ENCODE results near the gene ERI2. TPM values are rescaled to one million over a fixed set of nuclear protein-coding genes. Genes with fewer than 3 reads are reported as not detected.

ERI2 gene
- total and polyA plus RNA-seq, 12 donors, result 3.2 to 13.6 (median 11.6) TPM

DNA sequence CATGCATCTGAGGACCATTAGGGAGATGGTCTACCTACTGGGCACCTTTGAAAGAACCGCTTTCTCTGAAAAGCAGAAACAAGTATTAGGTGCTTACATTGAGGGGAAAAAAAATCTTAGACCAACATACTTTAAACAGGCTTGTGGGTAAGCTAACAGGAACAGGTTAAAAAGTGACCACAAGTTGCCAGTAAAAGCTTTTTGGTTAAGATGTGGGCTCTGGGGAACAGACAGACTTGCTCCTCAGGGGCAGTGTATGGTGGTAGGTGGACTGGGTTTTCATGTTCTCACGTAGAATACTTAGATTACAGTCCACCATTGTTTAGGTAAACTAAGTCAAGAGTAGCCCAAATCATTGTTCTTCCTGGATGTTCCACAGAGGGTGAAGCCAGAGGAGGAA is 41.3 kb upstream of the ERI2 start:
- no peaks in the 10 kb centered on the region for H3K9me3 ChIP-seq
- intact Hi-C loops (cut with DNase I), result loop anchor here in 4 of 10 donors (2.0 to 10.0 kb wide), 5 partner anchors 45 to 255 kb away; no protein-coding TSS in a partner anchor
- TF ChIP-seq CTCF (IDR thresholded peaks at IDR 0.05), result no peak
- peaks cover 12 to 55% (median 39%) of the 10 kb centered on the region in 9 donors for H3K4me1 ChIP-seq
- 70 to 91% methylated on average over 2 of the region's 2 CpGs for WGBS, 2 donors
- H3K27ac ChIP-seq, result no peak overlapping the region
- H3K4me3 ChIP-seq, result no peak overlapping the region
- no peaks in the 10 kb centered on the region for H3K27me3 ChIP-seq
- DNase-seq, result no peak
- ATAC-seq, result no peak
- H3K36me3 ChIP-seq, result peaks cover 0 to 29% (median 0%) of the 10 kb centered on the region in 9 donors

DNA sequence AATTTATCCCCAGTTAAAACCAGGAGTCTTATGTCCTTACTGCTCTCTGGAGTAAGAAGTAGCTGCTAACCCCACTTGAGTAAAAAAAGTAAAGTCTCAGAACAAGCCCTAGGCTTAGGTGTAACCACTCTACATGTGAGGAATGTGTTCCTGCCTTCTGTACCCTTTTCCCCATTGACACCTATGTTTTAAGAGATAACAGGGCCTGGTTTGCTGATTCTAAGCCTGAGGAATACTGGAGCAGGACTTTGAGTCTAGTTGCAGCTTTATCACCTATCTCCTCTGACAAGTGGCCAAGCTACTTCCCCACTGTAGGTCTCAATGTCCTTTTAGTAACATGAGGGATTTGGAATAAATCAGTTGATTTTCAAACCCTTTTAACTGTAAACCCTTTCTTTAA is 40.3 kb upstream of the ERI2 start:
- no peak for ATAC-seq
- no peak for DNase-seq
- Histone ChIP-seq H3K4me1 (peaks cover 10 to 45% (median 29%) of the 10 kb centered on the region in 9 donors), H3K36me3 (peaks cover 0 to 31% (median 0%) of the 10 kb centered on the region in 9 donors), H3K4me3 (no peak overlapping the region), H3K27ac (peak overlapping the region in 2 of 10 donors; percentile 1 to 60), H3K9me3 (no peaks in the 10 kb centered on the region), H3K27me3 (no peaks in the 10 kb centered on the region)
- no peak for TF ChIP-seq CTCF (IDR thresholded peaks at IDR 0.05)
- intact Hi-C loops (cut with DNase I), result loop anchor here in 4 of 10 donors (2.0 to 10.0 kb wide), 5 partner anchors 44 to 256 kb away; no protein-coding TSS in a partner anchor

DNA sequence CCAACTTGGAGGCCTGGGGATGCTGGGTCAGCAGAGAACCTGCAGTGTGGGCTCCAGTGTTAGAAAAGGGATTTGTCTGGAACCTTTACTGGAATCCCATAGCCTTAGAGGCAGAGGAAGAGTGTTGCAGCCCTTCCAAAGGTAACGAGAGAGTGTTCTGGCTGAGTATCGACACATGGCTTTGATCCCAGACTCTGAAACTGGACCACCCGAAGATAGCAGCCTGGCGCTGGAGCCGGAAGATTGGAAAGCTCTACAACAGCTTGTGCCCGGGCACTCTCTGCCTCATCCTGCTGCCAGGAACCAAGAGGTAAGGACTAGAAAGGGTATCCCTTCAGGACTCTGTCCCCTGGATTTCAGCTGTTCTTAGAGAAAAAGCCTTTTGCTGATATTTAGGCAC is 39.8 kb upstream of the ERI2 start:
- ATAC-seq, result peak; percentile 44 to 90 (median 78)

DNA sequence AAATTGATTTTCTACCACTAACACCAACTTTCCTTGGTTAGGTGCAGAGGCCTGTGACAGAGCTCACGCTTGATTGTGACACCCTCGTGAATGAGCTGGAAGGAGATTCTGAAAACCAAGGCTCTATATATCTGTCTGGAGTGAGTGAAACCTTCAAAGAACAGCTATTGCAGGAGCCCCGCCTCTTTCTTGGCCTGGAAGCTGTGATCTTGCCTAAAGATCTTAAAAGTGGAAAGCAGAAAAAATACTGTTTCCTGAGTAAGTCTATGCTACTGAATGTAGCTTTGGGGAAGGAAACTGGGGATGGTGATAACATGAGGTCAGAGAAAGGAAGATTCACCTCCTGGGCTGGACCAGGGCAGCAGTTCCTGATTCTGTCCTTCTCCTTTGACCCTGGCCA is 38.3 kb upstream of the ERI2 start:
- Histone ChIP-seq H3K27me3 (no peaks in the 10 kb centered on the region), H3K9me3 (no peaks in the 10 kb centered on the region), H3K4me1 (peaks cover 0 to 26% (median 9%) of the 10 kb centered on the region in 9 donors), H3K36me3 (peaks cover 0 to 45% (median 0%) of the 10 kb centered on the region in 9 donors), H3K4me3 (no peak overlapping the region), H3K27ac (peak overlapping the region in 1 of 10 donors; percentile 28)
- no peak for DNase-seq
- intact Hi-C loops (cut with DNase I), result loop anchor here in 1 of 10 donors (10.0 kb wide), 1 partner anchor 160 kb away; no protein-coding TSS in a partner anchor
- no peak for TF ChIP-seq CTCF (IDR thresholded peaks at IDR 0.05)
- ATAC-seq, result peak in 1 of 8 donors; percentile 10
- WGBS, 2 donors, result 70 to 72% methylated on average over 3 of the region's 3 CpGs

More for the DNA sequence above, 39.8 kb upstream of the ERI2 start:
- no peaks in the 10 kb centered on the region for H3K9me3 ChIP-seq
- peaks cover 0 to 31% (median 0%) of the 10 kb centered on the region in 9 donors for H3K36me3 ChIP-seq
- WGBS, 2 donors, result 55 to 60% methylated on average over 6 of the region's 6 CpGs
- DNase-seq, result peak in 1 of 2 donors; percentile 52
- no peak overlapping the region for H3K4me3 ChIP-seq
- H3K4me1 ChIP-seq, result peaks cover 8 to 40% (median 23%) of the 10 kb centered on the region in 9 donors
- H3K27me3 ChIP-seq, result no peaks in the 10 kb centered on the region
- TF ChIP-seq CTCF (IDR thresholded peaks at IDR 0.05), result no peak
- intact Hi-C loops (cut with DNase I), result loop anchor here in 4 of 10 donors (2.0 to 10.0 kb wide), 5 partner anchors 44 to 256 kb away; no protein-coding TSS in a partner anchor
- peak overlapping the region in 3 of 10 donors; percentile 1 to 60 (median 4) for H3K27ac ChIP-seq
